HepG2 (cell line): ENCODE data around the gene KIAA0319L. TPM values are rescaled to one million over a fixed set of nuclear protein-coding genes. Genes with fewer than 3 reads are reported as not detected.

Experiments
- BATF2 ChIP-seq: sonication (generic); formaldehyde crosslinking; IDR thresholded peaks from 2 replicates; pipeline ENCODE4 v1.8.0; 2022; ENCODE audit warnings: mild to moderate bottlenecking, missing genetic modification reagents, moderate library complexity
- ESRRA ChIP-seq: sonication (generic); formaldehyde crosslinking; IDR thresholded peaks from 2 replicates; pipeline ENCODE4 v1.5.1; 2020; ENCODE audit warnings: mild to moderate bottlenecking, low read depth, missing genetic modification reagents
- GABPB1 ChIP-seq: IDR thresholded peaks from 2 replicates; pipeline ENCODE4 v1.6.1; 2016; ENCODE audit warnings: mild to moderate bottlenecking, missing genetic modification reagents, moderate library complexity, missing compliant biosample characterization
- HOXA9 ChIP-seq: sonication (generic); formaldehyde crosslinking; IDR thresholded peaks from 2 replicates; pipeline ENCODE4 v1.8.1; 2022; ENCODE audit warnings: missing genetic modification reagents, mild to moderate bottlenecking, moderate library complexity, borderline replicate concordance
- KAT8 ChIP-seq: IDR thresholded peaks from 2 replicates; pipeline ENCODE4 v1.6.1; 2016; ENCODE audit warnings: missing genetic modification reagents, missing compliant biosample characterization
- KDM2A ChIP-seq: sonication (generic); formaldehyde crosslinking; IDR thresholded peaks from 2 replicates; pipeline ENCODE4 v1.4.0; 2020; ENCODE audit warnings: low read depth, missing genetic modification reagents, borderline replicate concordance
- MAZ ChIP-seq, 2 experiments: sonication (generic) in 1 of 2; formaldehyde crosslinking in 1 of 2; IDR thresholded peaks; 2 replicates each; pipeline versions ENCODE4 v1.5.0 to v1.6.1; 2012 to 2020; ENCODE audit warnings: low read depth in 2 of 2, mild to moderate bottlenecking in 2 of 2, borderline replicate concordance in 1 of 2, improper control_type of control experiment in 1 of 2, low read length in 1 of 2, missing genetic modification reagents in 1 of 2, moderate library complexity in 1 of 2
- MED13 ChIP-seq: sonication (generic); formaldehyde crosslinking; IDR thresholded peaks from 2 replicates; pipeline ENCODE4 v1.5.0; 2020; ENCODE audit warnings: missing genetic modification reagents
- MIER2 ChIP-seq: IDR thresholded peaks from 2 replicates; pipeline ENCODE4 v1.6.1; 2016; ENCODE audit warnings: missing biosample characterization, missing genetic modification reagents
- MTERF4 ChIP-seq: sonication (generic); formaldehyde crosslinking; IDR thresholded peaks from 2 replicates; pipeline ENCODE4 v1.8.0; 2023; ENCODE audit warnings: mild to moderate bottlenecking, missing genetic modification reagents
- PRDM10 ChIP-seq: sonication (generic); formaldehyde crosslinking; IDR thresholded peaks from 2 replicates; pipeline ENCODE4 v1.4.0; 2020; ENCODE audit warnings: low read depth, missing genetic modification reagents
- PREB ChIP-seq: sonication (generic); formaldehyde crosslinking; IDR thresholded peaks from 2 replicates; pipeline ENCODE4 v1.4.0; 2020; ENCODE audit warnings: missing genetic modification reagents
- RFX1 ChIP-seq: fragments of 450-650 bp; IDR thresholded peaks from 2 replicates; pipeline ENCODE4 v1.6.1; 2017
- SETDB1 ChIP-seq: sonication (generic); formaldehyde crosslinking; IDR thresholded peaks from 2 replicates; pipeline ENCODE4 v1.5.1; 2020; ENCODE audit warnings: missing genetic modification reagents, mild to moderate bottlenecking, borderline replicate concordance
- YY1 ChIP-seq: IDR thresholded peaks from 2 replicates; pipeline ENCODE4 v1.6.1; 2011; ENCODE audit warnings: low read length, low read depth, moderate library complexity, mild to moderate bottlenecking; ENCODE audit not compliant: insufficient read depth, insufficient replicate concordance
- ZBTB2 ChIP-seq: sonication (generic); formaldehyde crosslinking; IDR thresholded peaks from 2 replicates; pipeline ENCODE4 v1.8.0; 2022; ENCODE audit warnings: low read depth, missing genetic modification reagents
- ZFP62 ChIP-seq: sonication (generic); formaldehyde crosslinking; IDR thresholded peaks from 2 replicates; pipeline ENCODE4 v1.4.0; 2020; ENCODE audit warnings: missing genetic modification reagents
- ZNF563 ChIP-seq: sonication (generic); formaldehyde crosslinking; IDR thresholded peaks from 2 replicates; pipeline ENCODE4 v1.8.0; 2022; ENCODE audit warnings: mild to moderate bottlenecking, moderate library complexity, missing genetic modification reagents
- ZNF674 ChIP-seq: sonication (generic); formaldehyde crosslinking; IDR thresholded peaks from 2 replicates; pipeline ENCODE4 v1.5.0; 2020; ENCODE audit warnings: low read depth, mild to moderate bottlenecking, missing genetic modification reagents
- ZNF720 ChIP-seq: sonication (generic); formaldehyde crosslinking; IDR thresholded peaks from 2 replicates; pipeline ENCODE4 v1.4.0; 2020; ENCODE audit warnings: missing genetic modification reagents
- ZSCAN31 ChIP-seq: sonication (generic); formaldehyde crosslinking; IDR thresholded peaks from 2 replicates; pipeline ENCODE4 v1.5.0; 2020; ENCODE audit warnings: low read depth, mild to moderate bottlenecking, missing genetic modification reagents
- polyA plus RNA-seq, 8 experiments: library from polyadenylated mRNA; depleted of rRNA in 3 of 8; stranded (reverse) in 7 of 8; unstranded in 1 of 8; fragments of >200 nt; fragmentation: Illumina TruSeq in 4 of 8; extraction: Trizol in 4 of 8; gene quantifications; 2 replicates each; pipeline versions ENCODE4 v1.2.1 to v1.2.3, GENCODE V29; 2011 to 2016; ENCODE audit warnings: low read depth in 4 of 8, missing spikeins in 1 of 8, mixed read lengths in 1 of 8; ENCODE audit not compliant: insufficient read depth in 1 of 8
- total RNA-seq, 5 experiments: library from RNA; depleted of rRNA; stranded (reverse); fragments of >200 nt; fragmentation: Illumina TruSeq; extraction: Trizol; gene quantifications; 2 replicates each; pipeline ENCODE4 v1.2.3, GENCODE V29; 2016; ENCODE audit warnings: low read depth in 1 of 5

Gene KIAA0319L
- total and polyA plus RNA-seq, 2 of the 13 experiments (the other 11 are each of a cell fraction or from before 2014, with no cell fraction given): 33.4 to 82.6 TPM

GRCh38 chr1:35557611-35558373 lies 589 bp upstream of the KIAA0319L start, which contains the start of gene NCDN (continued):
- peak; percentile 94 for TF ChIP-seq GABPB1 (CRISPR knock-in tag)
- TF ChIP-seq RFX1: no peak
- 0 out of 2 replicates have a peak, but pooled peaks have one; percentile 31 for TF ChIP-seq ZSCAN31 (CRISPR knock-in tag)
- 0 out of 2 replicates have a peak, but pooled peaks have one; percentile 47 for TF ChIP-seq MTERF4 (CRISPR knock-in tag)
- no peak for TF ChIP-seq ESRRA
- no peak for TF ChIP-seq MIER2
- 0 out of 2 replicates have a peak, but pooled peaks have one; percentile 35 for TF ChIP-seq ZFP62 (CRISPR knock-in tag)
- 0 out of 2 replicates have a peak, but pooled peaks have one; percentile 32 for TF ChIP-seq ZNF674 (CRISPR knock-in tag)
- peak; percentile 87 for TF ChIP-seq KAT8 (CRISPR knock-in tag)
- TF ChIP-seq YY1: peak; percentile 100
- TF ChIP-seq ZBTB2: 0 out of 2 replicates have a peak, but pooled peaks have one; percentile 32
- TF ChIP-seq SETDB1 (CRISPR knock-in tag): no peak
- peak; percentile 60; the same call in 1 of the 2 replicates for TF ChIP-seq MED13 (CRISPR knock-in tag)
- no peak for TF ChIP-seq ZNF563 (CRISPR knock-in tag)
- TF ChIP-seq KDM2A (CRISPR knock-in tag): peak; percentile 62; the same call in 1 of the 2 replicates
- peak; percentile 97 for TF ChIP-seq MAZ (IDR thresholded peaks at IDR 0.05; ENCODE audit: borderline replicate concordance, low read depth, low read length)
- TF ChIP-seq MAZ (CRISPR knock-in tag; IDR thresholded peaks at IDR 0.05; ENCODE audit: low read depth): peak; percentile 99
- TF ChIP-seq HOXA9 (CRISPR knock-in tag): no peak
- no peak for TF ChIP-seq PREB (CRISPR knock-in tag)
- no peak for TF ChIP-seq ZNF720 (CRISPR knock-in tag)
- no peak for TF ChIP-seq BATF2 (CRISPR knock-in tag)
- no peak for TF ChIP-seq PRDM10 (CRISPR knock-in tag)
